ENCODE data around the gene GPHB5.
A peak's percentile ranks its signal among the peaks of the same experiment; 100 is the strongest.

The GPHB5 gene

DNA sequence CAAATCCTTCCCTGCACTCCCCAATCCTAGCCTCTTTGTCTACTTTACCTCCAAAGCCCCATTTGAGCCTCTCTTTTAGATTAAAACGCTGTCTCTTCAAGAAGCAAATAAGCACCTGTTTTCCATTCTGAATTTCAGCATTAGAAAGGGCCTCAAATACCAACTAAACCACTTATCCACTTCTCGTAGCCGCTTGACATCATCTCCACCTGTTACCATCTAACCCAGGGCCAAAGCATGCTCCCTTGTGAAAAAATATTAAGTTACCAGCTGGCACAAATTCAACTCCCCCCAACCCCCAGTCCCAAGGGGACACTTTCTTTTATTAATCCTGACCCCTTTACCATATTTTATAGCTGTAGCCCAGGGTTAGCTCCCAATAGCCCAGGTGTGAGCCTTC, 43.1 kb downstream of the GPHB5 start:
- Histone ChIP-seq H3K9ac (ENCODE audit: low read length) (no peak overlapping the region), H3K23ac (ENCODE audit: low read length) (no peak overlapping the region), H3K79me1 (ENCODE audit: low read length) (no peaks in the 10 kb centered on the region), H2AK5ac (ENCODE audit: low read length) (no peak overlapping the region), H2BK5ac (ENCODE audit: low read depth, low read length, poor library complexity) (no peak overlapping the region), H3K14ac (ENCODE audit: low read length) (no peak overlapping the region), H2BK120ac (ENCODE audit: insufficient read depth, low read length, poor library complexity) (no peak overlapping the region), H2BK12ac (ENCODE audit: low read length) (no peak overlapping the region), H2AFZ (ENCODE audit: insufficient read depth, low read length, poor library complexity) (no peak overlapping the region), H3K27ac (ENCODE audit: low read depth, low read length) (no peak overlapping the region), H4K8ac (ENCODE audit: low read depth, low read length) (no peak overlapping the region), H3K4me2 (ENCODE audit: low read length) (no peak overlapping the region), H3K4me3 (ENCODE audit: low read depth, low read length) (no peak overlapping the region), H3K36me3 (ENCODE audit: control insufficient read depth in 1 of 2, insufficient read depth in 2 of 2, low read length in 2 of 2) (no peaks in the 10 kb centered on the region), H3K27me3 (ENCODE audit: insufficient read depth, low read length) (no peaks in the 10 kb centered on the region), H4K91ac (ENCODE audit: low read depth, low read length) (no peak overlapping the region), H3K9me3 (ENCODE audit: insufficient read depth, low read depth, low read length) (no peaks in the 10 kb centered on the region), H3K4ac (ENCODE audit: low read depth, low read length) (no peak overlapping the region), H4K12ac (ENCODE audit: low read depth, low read length) (no peak overlapping the region), H3K4me1 (ENCODE audit: control insufficient read depth in 1 of 2, insufficient read depth in 2 of 2, low read length in 2 of 2) (peaks cover 0 to 2% of the 10 kb centered on the region in 2 experiments), H3K18ac (ENCODE audit: low read length) (no peak overlapping the region), H3K79me2 (ENCODE audit: control insufficient read depth, insufficient read depth, low read length, poor library complexity) (no peaks in the 10 kb centered on the region)
- DNase-seq, result no peak
- no CpG with 5 or more reads among the region's 3 CpGs for WGBS (ENCODE audit: extremely low coverage, insufficient coverage, insufficient read length)

DNA sequence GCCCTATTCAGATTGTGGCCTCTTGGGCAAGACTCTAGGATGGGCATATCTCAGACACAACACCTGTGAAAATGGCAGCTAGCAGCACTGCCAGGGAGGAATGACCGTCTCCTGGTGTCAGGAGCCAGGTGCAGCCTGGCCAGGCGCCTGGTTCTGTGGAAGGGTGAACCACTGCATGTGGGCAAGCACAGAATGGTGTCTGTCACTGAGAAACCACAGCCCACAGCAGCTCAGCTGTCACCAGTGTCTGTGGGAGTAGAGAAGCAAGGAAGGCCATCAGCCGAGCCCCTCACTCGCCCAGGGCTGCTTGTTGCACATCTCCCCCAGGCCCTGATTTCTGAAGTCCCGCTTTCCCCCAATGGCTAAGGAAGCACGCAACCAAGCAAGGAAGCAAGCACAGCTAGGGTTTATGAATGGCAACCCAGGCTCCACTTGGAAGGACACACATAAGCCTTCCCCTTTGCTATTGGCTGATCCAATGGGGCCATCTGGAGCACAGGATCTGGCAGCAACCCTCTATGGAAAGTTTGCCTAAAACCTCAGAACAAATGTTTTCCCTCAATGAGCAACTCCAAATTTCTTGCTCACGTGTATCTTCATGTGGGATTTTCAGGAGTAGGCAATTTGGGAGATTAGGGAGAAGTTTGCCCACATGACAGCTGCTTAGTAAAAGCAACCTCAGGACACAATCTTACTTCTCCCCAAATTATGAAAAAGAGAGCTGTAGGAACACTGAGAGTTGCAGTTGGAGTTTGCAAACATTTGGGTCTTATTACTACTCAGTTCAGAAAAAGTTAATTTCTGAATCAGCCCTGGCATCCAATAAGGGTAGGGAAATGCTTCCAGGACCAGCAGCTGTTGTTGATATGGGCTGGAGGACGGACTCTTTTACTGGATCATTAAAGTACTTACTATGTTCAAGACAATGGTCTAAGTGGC, 44.7 kb downstream of the GPHB5 start:
- WGBS (ENCODE audit: extremely low coverage, insufficient coverage, insufficient read length), result no CpG with 5 or more reads among the region's 8 CpGs
- Histone ChIP-seq H3K18ac (ENCODE audit: low read length) (no peak overlapping the region), H3K4me3 (ENCODE audit: low read depth, low read length) (no peak overlapping the region), H3K36me3 (ENCODE audit: control insufficient read depth in 1 of 2, insufficient read depth in 2 of 2, low read length in 2 of 2) (no peaks in the 10 kb centered on the region), H3K9me3 (ENCODE audit: insufficient read depth, low read depth, low read length) (no peaks in the 10 kb centered on the region), H2AK5ac (ENCODE audit: low read length) (no peak overlapping the region), H3K14ac (ENCODE audit: low read length) (no peak overlapping the region), H3K79me2 (ENCODE audit: control insufficient read depth, insufficient read depth, low read length, poor library complexity) (no peaks in the 10 kb centered on the region), H2BK120ac (ENCODE audit: insufficient read depth, low read length, poor library complexity) (no peak overlapping the region), H3K23ac (ENCODE audit: low read length) (no peak overlapping the region), H3K9ac (ENCODE audit: low read length) (no peak overlapping the region), H3K4me2 (ENCODE audit: low read length) (no peak overlapping the region), H3K27me3 (ENCODE audit: insufficient read depth, low read length) (no peaks in the 10 kb centered on the region), H3K4ac (ENCODE audit: low read depth, low read length) (no peak overlapping the region), H2BK12ac (ENCODE audit: low read length) (no peak overlapping the region), H3K4me1 (ENCODE audit: control insufficient read depth in 1 of 2, insufficient read depth in 2 of 2, low read length in 2 of 2) (peaks cover 0 to 2% of the 10 kb centered on the region in 2 experiments), H3K79me1 (ENCODE audit: low read length) (no peaks in the 10 kb centered on the region), H4K8ac (ENCODE audit: low read depth, low read length) (no peak overlapping the region), H4K12ac (ENCODE audit: low read depth, low read length) (no peak overlapping the region), H2AFZ (ENCODE audit: insufficient read depth, low read length, poor library complexity) (no peak overlapping the region), H3K27ac (ENCODE audit: low read depth, low read length) (no peak overlapping the region), H2BK5ac (ENCODE audit: low read depth, low read length, poor library complexity) (no peak overlapping the region), H4K91ac (ENCODE audit: low read depth, low read length) (no peak overlapping the region)
- DNase-seq, result peak in 1 of 2 donors; percentile 41

DNA sequence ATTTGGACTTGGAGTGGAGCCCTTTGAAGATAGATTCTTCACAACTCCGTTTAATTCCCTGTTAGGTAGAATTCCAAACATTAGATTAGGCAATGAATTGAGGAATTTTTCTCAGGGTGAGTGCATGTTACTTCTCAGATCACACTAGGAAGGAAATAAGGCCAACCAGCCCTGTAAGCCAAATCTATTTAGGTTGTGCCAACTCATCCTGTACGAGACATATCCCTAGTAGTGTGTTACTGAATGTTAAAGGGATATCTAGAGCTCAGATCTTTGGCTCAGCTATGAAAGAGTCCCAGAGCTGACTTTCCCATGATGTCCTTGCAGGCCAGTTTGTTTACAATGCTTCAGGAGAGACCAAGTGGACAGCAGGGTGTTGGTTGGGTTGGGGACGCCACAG, 45.6 kb downstream of the GPHB5 start:
- no CpG with 5 or more reads among the region's 3 CpGs for WGBS (ENCODE audit: extremely low coverage, insufficient coverage, insufficient read length)

DNA sequence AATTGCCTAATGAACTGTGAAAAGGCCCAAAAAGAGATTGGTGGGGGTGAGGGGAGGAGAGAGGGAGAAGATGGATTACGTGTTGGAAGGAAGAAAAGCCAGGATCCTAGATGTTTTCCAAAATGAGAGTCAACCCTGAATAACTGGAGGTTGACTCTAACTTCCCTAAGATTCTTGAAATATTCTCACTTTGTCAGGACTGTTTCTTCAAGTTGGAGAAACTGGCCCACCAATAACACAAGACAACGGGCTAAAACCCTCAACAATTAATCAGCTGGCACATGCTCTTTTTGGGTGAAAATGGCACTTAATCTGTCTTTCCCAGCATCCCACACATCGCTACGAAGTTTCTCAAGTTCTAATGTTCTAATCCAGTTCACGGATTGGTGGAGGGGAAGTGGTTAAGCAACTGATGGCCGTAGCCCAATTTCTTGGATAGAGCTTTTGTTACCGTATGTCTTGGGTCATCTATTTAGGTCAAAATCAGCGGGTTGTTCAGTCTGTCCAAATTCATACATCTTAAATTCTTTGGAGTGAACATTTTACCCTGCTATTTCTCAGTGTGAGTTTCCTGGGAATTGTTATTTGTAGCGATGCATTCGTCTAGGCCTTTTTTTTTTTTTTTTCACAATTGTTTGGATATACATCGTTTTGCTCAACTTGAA, 49.0 kb downstream of the GPHB5 start:
- Histone ChIP-seq H3K18ac (ENCODE audit: low read length) (no peak overlapping the region), H3K14ac (ENCODE audit: low read length) (no peak overlapping the region)
- 100% methylated on average over 1 of the region's 11 CpGs for WGBS (ENCODE audit: extremely low coverage, insufficient coverage, insufficient read length)

More for the DNA sequence above, 45.6 kb downstream of the GPHB5 start:
- no peak overlapping the region for H3K27ac ChIP-seq (ENCODE audit: low read depth, low read length)
- no peak overlapping the region for H3K9ac ChIP-seq (ENCODE audit: low read length)
- no peak overlapping the region for H3K23ac ChIP-seq (ENCODE audit: low read length)
- H2BK120ac ChIP-seq (ENCODE audit: insufficient read depth, low read length, poor library complexity), result no peak overlapping the region
- no peaks in the 10 kb centered on the region for H3K27me3 ChIP-seq (ENCODE audit: insufficient read depth, low read length)
- H3K36me3 ChIP-seq (ENCODE audit: control insufficient read depth in 1 of 2, insufficient read depth in 2 of 2, low read length in 2 of 2), result no peaks in the 10 kb centered on the region
- H2AFZ ChIP-seq (ENCODE audit: insufficient read depth, low read length, poor library complexity), result no peak overlapping the region
- no peak overlapping the region for H2AK5ac ChIP-seq (ENCODE audit: low read length)
- H2BK12ac ChIP-seq (ENCODE audit: low read length), result no peak overlapping the region
- H3K4ac ChIP-seq (ENCODE audit: low read depth, low read length), result no peak overlapping the region
- H3K4me3 ChIP-seq (ENCODE audit: low read depth, low read length), result no peak overlapping the region
- peaks cover 0 to 2% of the 10 kb centered on the region in 2 experiments for H3K4me1 ChIP-seq (ENCODE audit: control insufficient read depth in 1 of 2, insufficient read depth in 2 of 2, low read length in 2 of 2)
- H2BK5ac ChIP-seq (ENCODE audit: low read depth, low read length, poor library complexity), result no peak overlapping the region
- H4K12ac ChIP-seq (ENCODE audit: low read depth, low read length), result no peak overlapping the region
- H4K8ac ChIP-seq (ENCODE audit: low read depth, low read length), result no peak overlapping the region
- no peaks in the 10 kb centered on the region for H3K9me3 ChIP-seq (ENCODE audit: insufficient read depth, low read depth, low read length)
- H4K91ac ChIP-seq (ENCODE audit: low read depth, low read length), result no peak overlapping the region
- no peak overlapping the region for H3K14ac ChIP-seq (ENCODE audit: low read length)
- DNase-seq, result no peak
- no peak overlapping the region for H3K18ac ChIP-seq (ENCODE audit: low read length)
- no peaks in the 10 kb centered on the region for H3K79me1 ChIP-seq (ENCODE audit: low read length)
- H3K4me2 ChIP-seq (ENCODE audit: low read length), result no peak overlapping the region
- H3K79me2 ChIP-seq (ENCODE audit: control insufficient read depth, insufficient read depth, low read length, poor library complexity), result no peaks in the 10 kb centered on the region

More for the DNA sequence above, 49.0 kb downstream of the GPHB5 start:
- Histone ChIP-seq H2AFZ (ENCODE audit: insufficient read depth, low read length, poor library complexity) (no peak overlapping the region), H3K27me3 (ENCODE audit: insufficient read depth, low read length) (no peaks in the 10 kb centered on the region), H3K4me2 (ENCODE audit: low read length) (no peak overlapping the region), H4K91ac (ENCODE audit: low read depth, low read length) (no peak overlapping the region), H3K27ac (ENCODE audit: low read depth, low read length) (no peak overlapping the region), H2BK120ac (ENCODE audit: insufficient read depth, low read length, poor library complexity) (no peak overlapping the region), H2BK5ac (ENCODE audit: low read depth, low read length, poor library complexity) (no peak overlapping the region), H3K4me1 (ENCODE audit: control insufficient read depth in 1 of 2, insufficient read depth in 2 of 2, low read length in 2 of 2) (peaks cover 8 to 10% of the 10 kb centered on the region in 2 experiments), H3K9me3 (ENCODE audit: insufficient read depth, low read depth, low read length) (peaks cover 1% of the 10 kb centered on the region), H2AK5ac (ENCODE audit: low read length) (no peak overlapping the region), H3K4ac (ENCODE audit: low read depth, low read length) (no peak overlapping the region), H3K79me2 (ENCODE audit: control insufficient read depth, insufficient read depth, low read length, poor library complexity) (no peaks in the 10 kb centered on the region), H2BK12ac (ENCODE audit: low read length) (no peak overlapping the region), H4K12ac (ENCODE audit: low read depth, low read length) (no peak overlapping the region), H3K36me3 (ENCODE audit: control insufficient read depth in 1 of 2, insufficient read depth in 2 of 2, low read length in 2 of 2) (no peaks in the 10 kb centered on the region), H3K23ac (ENCODE audit: low read length) (no peak overlapping the region), H3K9ac (ENCODE audit: low read length) (no peak overlapping the region), H3K79me1 (ENCODE audit: low read length) (peaks cover 4% of the 10 kb centered on the region), H3K4me3 (ENCODE audit: low read depth, low read length) (no peak overlapping the region), H4K8ac (ENCODE audit: low read depth, low read length) (no peak overlapping the region)
- no peak for DNase-seq

Measured in trophoblast cell (in vitro differentiated cells and primary cell).